HG03103 (cell line): ENCODE results near the gene SBK2.

Source experiments
- ATAC-seq: cut with Tn5 transposase; IDR thresholded peaks from one replicate; pipeline ENCODE4 v1.9.1; 2021; ENCODE audit warnings: low read depth; ENCODE audit not compliant: unreplicated experiment

SBK2 gene

DNA sequence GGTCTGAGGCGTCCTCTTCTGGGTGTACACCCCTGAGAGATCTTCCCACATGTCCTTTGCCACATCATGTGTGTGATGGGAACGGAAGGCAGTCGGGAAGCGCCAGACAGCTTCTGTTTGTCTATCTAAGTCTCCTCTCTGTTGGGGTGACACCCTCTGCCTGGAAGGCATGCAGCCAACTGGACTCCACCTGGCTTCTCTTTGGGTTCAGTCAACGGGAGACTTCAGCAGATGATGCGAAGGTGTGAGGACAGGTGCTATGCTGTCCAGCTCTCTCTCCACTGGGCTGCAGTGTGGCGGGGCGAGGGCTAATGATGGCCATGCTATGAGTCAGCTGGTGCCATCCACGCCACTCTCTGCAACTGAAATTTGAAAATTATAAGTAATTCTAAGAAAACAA lies 22.8 kb upstream of the SBK2 start:
- no peak for ATAC-seq

DNA sequence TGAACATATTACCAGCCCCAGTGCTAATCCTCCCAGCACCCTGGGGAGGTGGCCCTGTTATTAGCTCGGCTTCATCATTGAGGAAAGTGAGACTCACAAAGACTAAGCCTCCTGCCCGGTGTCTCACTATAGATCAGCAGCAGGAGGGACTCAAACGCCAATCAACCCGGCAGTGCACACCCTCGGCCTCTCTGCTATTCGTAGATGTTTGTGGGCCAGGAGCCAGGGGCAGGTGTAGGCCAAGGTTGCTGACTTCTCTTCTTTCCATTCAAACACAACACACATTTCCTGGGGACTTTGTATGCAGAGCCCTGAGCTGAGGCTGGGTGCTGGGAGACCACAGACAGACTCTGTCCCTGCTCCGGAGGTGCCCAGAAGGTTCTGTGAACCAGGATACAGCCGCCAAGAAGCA lies 17.8 kb upstream of the SBK2 start:
- ATAC-seq, result no peak

DNA sequence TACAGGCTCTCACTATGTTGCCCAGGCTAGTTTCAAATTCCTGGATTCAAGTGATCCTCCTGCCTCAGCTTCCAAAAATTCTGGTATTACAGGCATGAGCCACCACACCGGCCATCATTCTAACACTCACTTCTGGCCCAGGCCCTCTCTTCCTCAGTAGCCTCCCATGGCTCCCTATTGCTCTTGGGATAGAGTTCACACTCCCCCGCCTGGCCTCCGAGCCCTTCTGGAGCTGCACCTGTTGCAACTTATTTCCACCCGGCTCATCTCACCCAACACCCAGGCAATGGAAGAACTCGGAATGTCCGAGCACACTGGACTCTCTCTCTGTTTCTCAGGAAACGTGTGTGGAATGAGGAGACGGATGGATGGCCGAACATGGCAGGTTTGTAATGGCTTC lies 17.4 kb upstream of the SBK2 start:
- ATAC-seq, result no peak

DNA sequence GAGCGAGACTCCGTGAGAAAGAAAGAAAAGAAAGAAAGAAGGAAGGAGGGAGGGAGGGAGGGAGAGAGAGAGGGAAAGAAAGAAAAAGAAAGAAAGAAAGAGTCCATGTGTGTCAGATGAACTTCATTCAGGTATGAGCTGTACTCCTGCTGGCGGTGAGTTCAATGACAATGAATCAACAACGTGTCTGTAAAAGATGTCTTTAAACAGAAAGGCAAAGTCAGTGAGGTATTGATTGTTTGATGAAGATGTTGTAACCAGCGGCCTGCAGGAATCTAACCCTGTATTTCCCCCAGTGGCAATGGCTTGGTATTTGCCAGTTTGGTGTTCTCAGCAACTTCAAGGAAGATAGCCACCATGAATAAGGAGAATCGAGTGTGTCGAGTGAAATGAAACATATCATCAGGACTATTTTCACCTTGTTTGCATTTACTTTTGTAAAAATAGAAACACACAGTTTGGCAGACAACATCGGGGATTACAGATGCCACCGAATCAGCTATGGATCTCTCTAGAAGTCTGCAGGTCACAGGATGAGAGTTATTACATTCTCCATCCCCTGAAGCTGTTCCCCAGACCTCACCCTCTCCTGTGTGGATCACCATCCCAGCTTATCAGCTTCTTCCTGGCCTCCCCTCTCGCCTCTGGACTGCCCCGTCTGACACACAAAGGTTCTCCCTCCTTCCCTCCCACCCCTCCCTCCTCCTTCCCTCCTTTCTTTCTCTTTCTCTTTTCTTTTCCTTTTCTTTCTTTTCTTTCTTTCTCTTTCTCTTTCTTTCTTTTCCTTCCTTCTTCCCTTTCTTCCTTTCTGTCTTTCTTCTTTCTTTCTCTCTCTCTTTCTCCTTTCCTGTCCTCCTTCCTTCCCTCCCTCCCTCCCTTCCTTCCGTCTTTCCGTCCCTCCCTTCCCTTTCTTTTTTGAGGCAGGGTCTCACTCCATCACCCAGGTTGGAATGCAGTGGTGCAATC lies 16.6 kb upstream of the SBK2 start:
- no peak for ATAC-seq

GRCh38 chr19:55552620-55553019 lies 15.7 kb upstream of the SBK2 start:
- no peak for ATAC-seq

DNA sequence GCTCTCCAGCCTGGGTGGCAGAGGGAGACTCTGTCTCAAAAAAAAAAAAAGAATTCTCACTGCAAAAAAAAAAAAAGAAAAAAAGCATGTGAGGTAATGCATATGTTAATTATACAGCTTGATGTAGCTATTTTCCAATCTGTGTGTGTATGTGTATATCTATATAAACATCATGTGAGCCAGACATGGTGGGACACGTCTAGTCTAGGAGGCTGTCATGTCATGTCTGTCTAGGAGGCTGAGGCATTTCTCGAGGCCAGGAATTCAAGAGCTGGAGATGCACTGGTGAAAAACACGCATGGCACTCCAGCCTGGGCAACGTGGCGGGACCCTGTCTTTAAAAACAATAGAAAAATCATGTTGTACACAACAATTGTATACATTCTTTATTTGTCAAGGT lies 15.3 kb upstream of the SBK2 start:
- ATAC-seq, result no peak

GRCh38 chr19:55550321-55550650 lies 13.4 kb upstream of the SBK2 start:
- no peak for ATAC-seq

DNA sequence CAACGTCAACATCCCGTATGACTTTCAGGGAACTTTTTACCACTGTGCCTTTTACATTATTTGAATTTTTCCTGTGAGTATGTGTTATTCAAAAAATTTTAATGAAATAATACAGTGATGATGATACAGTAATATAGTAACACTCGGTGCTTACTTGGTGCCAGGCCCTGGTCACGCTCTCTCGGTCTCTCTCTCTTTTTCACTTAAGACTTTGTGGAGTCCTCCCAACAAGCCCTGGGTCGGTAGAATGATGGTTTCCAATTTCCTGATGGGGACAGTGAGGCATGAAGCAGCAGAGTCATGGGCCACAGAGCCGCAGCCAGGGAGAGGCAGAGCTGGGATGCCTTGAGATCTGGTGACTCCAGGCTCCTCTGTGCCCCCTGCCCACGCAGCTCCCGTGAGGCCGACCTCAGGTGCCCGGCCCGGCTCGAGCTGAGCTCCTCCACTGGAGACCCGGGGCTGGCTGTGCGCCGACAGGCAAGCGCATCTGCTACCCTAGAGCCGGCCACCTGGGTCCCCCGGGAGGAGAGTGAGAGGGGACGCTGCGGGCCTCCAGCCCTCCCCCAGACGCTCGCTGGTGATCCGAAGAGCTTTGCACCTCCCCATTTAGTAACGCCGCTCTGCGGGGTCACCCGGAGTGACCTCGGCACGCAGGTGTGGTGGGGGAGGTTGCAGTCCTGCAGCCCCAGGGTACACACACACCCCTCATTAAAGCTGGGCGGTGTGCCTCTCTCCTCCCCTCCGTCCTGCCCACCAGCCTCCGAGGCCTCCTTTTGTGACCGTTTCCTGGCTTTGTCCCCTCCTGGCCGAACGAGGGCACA lies 12.8 kb upstream of the SBK2 start:
- ATAC-seq, result no peak

DNA sequence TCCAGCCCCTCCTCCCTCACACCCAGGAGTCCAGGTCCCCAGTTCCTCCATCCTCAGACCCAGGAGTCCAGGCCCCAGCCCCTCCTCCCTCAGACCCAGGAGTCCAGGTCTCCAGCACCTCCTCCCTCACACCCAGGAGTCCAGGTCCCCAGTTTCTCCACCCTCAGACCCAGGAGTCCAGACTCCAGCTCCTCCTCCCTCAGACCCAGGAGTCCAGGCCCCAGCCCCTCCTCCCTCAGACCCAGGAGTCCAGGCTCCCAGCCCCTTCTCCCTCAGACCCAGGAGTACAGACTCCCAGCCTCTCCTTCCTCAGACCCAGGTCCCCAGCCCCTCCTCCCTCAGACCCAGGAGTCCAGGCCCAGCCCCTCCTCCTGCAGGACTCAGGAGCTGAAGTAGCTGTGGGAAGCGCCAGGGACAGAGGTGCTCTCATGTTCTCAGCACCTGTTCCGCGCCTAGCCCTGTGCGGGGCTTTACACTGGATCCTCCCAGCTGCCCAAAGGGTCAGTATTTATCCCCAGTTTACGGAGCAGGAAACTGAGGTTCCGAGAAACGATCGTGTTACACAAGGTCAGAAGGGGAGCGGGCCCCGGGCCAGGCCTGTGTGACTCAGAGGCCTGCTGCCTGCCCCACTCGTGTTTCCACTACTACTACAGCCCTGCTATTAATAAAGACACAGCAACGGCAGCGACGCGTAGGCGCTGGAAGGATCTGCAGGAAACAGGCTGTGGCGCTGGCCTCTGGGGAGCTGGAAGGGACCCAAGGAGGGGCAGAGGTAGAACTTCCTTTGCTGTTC lies 10.1 kb upstream of the SBK2 start:
- ATAC-seq, result no peak

DNA sequence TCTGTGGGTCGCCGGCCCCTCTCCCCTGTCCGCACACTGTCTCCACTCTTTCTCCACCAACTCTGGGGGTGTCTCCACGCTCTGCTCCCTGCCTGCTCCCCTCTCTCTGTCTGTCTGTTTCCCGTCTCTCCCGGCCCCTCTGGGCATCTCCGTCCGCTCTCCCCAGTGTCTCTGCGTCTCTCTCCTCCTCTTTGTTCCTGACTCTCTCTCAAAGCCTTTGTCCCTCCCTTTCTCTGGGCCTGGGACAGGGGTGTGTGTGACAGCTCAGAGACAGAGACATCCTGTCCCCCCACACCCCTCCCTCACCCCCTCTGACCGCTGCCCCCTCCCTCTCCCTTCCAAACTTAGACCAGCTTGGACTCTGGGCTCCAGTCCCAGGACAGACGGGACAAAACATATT lies 9.1 kb upstream of the SBK2 start:
- ATAC-seq, result no peak

DNA sequence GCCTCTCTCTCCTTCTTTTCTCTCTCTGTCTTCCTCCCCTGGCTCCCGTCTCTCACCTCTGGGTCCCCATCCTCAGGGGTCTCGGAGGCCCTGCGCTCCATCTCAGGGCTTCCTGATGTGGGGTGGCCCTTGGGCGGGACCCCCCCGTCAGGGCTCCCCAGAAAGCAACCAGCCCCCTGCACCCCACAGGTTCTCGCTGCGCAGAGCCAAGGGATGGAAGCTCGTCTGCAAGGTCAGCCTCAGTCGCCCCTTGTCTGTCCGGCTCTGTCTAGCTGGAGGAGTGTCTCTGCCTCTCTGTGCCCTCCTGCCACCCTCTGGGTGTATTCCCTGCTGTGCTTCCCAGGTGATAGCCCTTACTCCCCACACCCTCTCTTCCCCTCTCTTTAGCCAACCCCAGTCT lies 8.5 kb upstream of the SBK2 start, which contains the start of gene SBK3:
SBK3 (minus strand) TSS at position 101 of the 400 bp plus-strand sequence; CDS start at position 101, 0 bp downstream.
- no peak for ATAC-seq

DNA sequence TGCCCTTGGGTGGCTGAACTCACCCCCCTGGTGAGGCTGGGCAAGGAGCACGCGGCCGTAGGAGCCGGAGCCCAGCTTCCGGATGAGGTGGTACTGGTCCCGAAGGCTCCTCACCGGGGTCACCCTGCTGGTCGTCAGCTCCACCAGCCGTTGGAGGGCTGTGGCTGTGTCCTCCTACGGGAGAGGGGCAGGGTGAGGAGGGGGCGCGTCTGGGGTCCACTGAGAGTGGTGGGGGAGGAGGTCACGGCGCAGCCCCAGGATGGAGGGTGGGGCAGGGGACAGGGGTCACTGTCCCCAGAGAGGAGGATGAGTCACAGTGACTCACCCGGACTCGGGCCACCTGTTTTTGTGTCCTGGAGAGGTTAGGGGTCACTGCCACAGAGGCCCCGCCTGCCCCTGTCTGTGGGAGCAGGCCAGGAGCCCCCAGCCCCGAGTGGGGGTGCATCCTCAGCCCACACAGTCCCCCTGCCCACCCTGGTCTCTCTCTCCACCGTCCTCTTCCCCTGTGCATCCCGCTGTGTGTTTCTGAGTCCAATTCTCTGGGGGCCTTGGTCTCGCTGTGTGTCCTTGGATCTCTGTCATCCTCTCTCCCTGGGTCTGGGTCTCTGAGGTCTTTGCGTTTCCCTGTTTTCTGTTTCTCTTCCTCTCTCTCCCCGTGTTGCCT lies 8.0 kb upstream of the SBK2 start:
- no peak for ATAC-seq

DNA sequence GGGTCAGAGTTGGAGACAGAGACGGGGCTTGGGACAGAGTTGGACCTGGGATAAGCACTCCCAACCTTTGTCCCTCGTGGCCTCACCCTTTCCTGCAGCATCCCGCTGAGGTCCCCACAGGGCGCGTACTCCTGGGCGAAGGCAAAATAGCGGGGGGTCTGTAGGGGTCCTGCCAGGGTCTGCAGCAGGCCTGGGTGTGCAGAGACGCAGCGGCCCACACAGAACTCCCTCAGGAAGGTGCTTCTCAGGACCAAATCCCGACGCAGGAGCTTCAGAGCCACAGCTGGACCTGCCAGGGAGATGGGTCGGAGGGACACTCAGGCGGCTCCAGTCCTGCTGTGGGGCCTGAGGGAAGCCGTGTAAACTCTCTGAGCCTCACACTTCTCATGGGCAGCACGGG lies 7.1 kb upstream of the SBK2 start:
- ATAC-seq, result no peak

DNA sequence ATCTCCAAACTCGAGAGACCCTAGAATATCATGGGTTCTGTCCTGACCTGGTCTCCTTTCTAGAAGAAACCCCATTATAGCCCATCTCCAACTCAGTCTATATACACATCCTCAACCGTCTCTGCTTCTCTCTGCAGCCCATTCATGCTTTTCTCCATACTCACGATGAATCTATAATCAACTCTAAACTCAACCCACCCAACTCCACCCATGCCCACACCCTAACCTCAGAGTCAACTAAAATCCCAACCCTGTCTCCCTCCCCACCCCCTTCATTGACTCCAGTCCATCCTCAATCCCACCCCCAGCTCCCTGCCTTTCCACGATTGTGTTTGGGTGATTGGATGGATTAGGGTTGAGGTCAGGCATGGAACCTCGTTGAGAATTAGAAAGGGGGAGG lies 6.6 kb upstream of the SBK2 start:
- no peak for ATAC-seq

- no peak for ATAC-seq
Observed at GRCh38 chr19:55542292-55542855, 5.4 kb upstream of the SBK2 start.

DNA sequence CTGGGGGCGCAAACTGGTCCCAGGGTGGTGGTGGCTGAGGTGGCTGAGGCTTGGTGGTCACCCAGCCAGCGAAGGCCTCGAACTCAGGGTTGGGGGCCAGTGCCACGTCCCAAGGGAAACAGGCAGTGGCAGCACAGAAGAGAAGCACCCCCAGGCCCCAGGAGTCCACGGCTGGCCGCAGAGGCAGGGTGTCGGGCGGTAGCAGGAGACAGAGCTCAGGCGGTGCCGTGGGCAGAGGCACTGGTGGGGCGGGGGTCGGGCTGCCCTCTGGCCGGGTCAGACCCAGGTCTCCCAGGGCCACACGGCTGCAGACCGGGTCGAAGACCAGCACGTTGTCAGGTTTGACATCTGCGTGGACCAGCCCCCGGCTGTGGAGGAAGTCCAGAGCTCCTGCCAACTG lies 4.2 kb upstream of the SBK2 start:
- no peak for ATAC-seq

GRCh38 chr19:55540619-55541018 lies 3.7 kb upstream of the SBK2 start:
- no peak for ATAC-seq

DNA sequence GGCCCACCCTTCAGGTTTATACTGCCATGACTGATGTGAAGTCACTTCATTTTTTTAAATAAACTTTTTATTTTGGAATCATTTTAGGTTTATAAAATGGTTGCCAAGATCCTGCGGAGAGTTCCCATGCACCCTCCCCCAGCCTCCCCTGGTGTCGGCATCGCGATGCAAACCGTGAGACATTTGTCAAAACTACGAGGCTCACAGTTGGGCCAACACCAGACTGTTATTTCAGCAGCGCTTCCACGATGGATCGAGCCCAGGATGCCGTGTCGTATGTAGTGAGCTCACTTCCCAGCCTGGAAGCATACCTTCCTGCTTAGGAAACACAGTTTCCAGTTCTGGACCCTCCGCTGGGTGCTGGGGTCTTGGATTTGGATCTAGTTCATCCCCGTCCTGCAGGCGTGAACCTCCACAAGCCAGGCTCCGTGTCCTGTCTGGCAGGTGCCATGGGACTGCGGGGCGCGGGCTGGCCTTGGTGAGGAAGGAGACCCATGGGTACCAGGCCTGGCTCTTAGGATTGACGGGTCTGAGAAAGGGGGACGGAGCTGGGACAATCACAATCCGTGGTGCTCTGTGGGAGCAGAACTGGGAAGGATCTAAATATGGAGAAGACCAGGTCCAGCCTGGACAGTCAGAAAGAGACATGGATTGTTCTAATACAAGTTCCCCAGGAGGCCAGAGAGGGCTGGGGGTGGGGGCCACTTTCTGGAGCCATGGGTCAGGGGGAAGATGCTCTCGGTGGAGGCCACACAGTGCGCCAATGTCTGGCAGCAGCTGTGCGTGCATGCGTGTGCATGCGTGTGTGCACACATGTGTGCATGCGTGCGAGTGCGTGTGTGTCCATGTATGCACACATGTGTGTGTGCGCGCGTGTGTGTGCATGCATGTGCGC lies 2.4 kb upstream of the SBK2 start:
- no peak for ATAC-seq

- no peak for ATAC-seq
Observed at GRCh38 chr19:55538132-55538531, 1.2 kb upstream of the SBK2 start.
